Lung (tissue), 12 donors: ENCODE data around the gene C17orf100. TPM values are rescaled to one million over a fixed set of nuclear protein-coding genes. Genes with fewer than 3 reads are reported as not detected.

Source experiments
- ATAC-seq: fragments of 200-7000 bp; cut with Tn5 transposase; one replicate; pipeline ENCODE4 v1.9.1; 2020; ENCODE audit warnings: moderate number of reproducible peaks; ENCODE audit not compliant: insufficient read depth, low FRiP score
- DNase-seq, 3 donors: peaks; one replicate each; pipeline ENCODE4 v3.0.0-alpha.2; 2013 to 2017
- H3K27ac ChIP-seq, 2 donors: one replicate each; pipeline ENCODE4 v1.5.1; 2013; ENCODE audit warnings: mild to moderate bottlenecking in 2 of 2, moderate library complexity in 2 of 2, control low read depth in 1 of 2, inconsistent platforms in 1 of 2, low read depth in 1 of 2, low read length in 1 of 2
- H3K27me3 ChIP-seq, 3 donors: one replicate each; pipeline ENCODE4 v1.5.1; 2013; ENCODE audit warnings: low read length in 2 of 3; ENCODE audit not compliant: control insufficient read depth in 3 of 3, insufficient read depth in 3 of 3
- H3K36me3 ChIP-seq, 4 donors: one replicate each; pipeline ENCODE4 v1.5.1; 2013; ENCODE audit warnings: low read length in 4 of 4, mild to moderate bottlenecking in 1 of 4, moderate library complexity in 1 of 4; ENCODE audit not compliant: control insufficient read depth in 4 of 4, insufficient read depth in 4 of 4
- H3K4me1 ChIP-seq, 5 donors: one replicate each; pipeline ENCODE4 v1.5.1; 2013; ENCODE audit warnings: low read length in 5 of 5, mild to moderate bottlenecking in 2 of 5, moderate library complexity in 1 of 5; ENCODE audit not compliant: control insufficient read depth in 5 of 5, insufficient read depth in 5 of 5
- H3K4me3 ChIP-seq: one replicate; pipeline ENCODE4 v1.5.1; 2013; ENCODE audit warnings: mild to moderate bottlenecking, control low read depth, moderate library complexity
- H3K9ac ChIP-seq, 2 donors: one replicate each; pipeline ENCODE4 v1.5.1; 2013; ENCODE audit warnings: low read length in 2 of 2, control low read depth in 1 of 2; ENCODE audit not compliant: insufficient read depth in 1 of 2
- H3K9me3 ChIP-seq, 4 donors: one replicate each; pipeline ENCODE4 v1.5.1; 2013; ENCODE audit warnings: low read length in 3 of 4, mild to moderate bottlenecking in 1 of 4, moderate library complexity in 1 of 4; ENCODE audit not compliant: control insufficient read depth in 4 of 4, insufficient read depth in 3 of 4
- WGBS, 2 donors: extraction: QIAGEN DNeasy Blood & Tissue Kit; methylation state at CpG; one replicate each; pipeline ENCODE4 v1.1.7; 2013; 5-methylcytosine and 5-hydroxymethylcytosine counted together
- polyA plus RNA-seq, 2 donors: library from polyadenylated mRNA; stranded (reverse); fragments of 200-250 nt; gene quantifications; one replicate each; pipeline ENCODE4 v1.2.1, GENCODE V29; 2013
- total RNA-seq, 2 donors: library from RNA; depleted of rRNA in 1 of 2; stranded (reverse); fragments of >200 nt in 1 of 2; gene quantifications; one replicate each; pipeline ENCODE4 v1.2.1, GENCODE V29; 2014 to 2021
- TF ChIP-seq, protein P1 (sequence below): IDR thresholded peaks from 2 replicates; pipeline ENCODE4 v1.5.1; 2012; ENCODE audit warnings: mild to moderate bottlenecking; ENCODE audit errors: control extremely low read depth, extremely low read depth
- donor health status: control.
- donor health status: control.
- donor health status: Bipolar disorder and iron deficiency.
- donor health status: healthy.
- donor health status: DM: yes; HTN: yes; CAD: no.

The C17orf100 gene
- total and polyA plus RNA-seq, 4 donors: 1.5 to 3.6 (median 2.0) TPM

DNA sequence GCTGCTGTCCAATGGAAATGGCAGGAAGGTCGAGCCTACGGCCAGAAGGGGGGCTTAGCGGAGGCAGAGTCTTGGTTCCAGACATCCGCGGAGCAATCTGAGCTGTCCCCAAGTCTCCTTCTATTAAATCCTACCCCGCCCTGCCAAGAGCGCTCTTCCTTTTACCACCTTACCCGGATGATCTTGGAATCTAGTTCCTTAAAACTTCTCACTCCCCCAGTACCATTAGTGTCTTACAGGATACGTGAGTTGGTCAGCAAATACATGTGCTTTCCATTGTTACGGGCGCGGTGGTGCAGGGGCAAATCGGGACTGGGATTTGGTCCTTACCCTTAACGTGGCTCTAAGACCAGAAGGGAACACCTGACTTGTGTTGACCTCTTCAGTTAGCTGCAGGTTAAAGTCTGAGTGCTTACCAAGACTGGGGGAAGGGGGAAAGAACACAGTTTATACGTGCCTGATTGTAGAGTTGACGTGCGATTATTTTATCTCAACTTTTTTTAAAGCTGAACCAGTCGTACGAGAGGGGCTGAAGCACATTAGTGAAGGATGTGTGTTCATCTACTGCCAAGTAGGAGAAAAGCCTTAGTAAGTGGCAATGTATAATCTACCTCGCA, 10.2 kb upstream of the C17orf100 start:
- DNase-seq: peak; percentile 37 to 74 (median 57)
- ATAC-seq: no peak

DNA sequence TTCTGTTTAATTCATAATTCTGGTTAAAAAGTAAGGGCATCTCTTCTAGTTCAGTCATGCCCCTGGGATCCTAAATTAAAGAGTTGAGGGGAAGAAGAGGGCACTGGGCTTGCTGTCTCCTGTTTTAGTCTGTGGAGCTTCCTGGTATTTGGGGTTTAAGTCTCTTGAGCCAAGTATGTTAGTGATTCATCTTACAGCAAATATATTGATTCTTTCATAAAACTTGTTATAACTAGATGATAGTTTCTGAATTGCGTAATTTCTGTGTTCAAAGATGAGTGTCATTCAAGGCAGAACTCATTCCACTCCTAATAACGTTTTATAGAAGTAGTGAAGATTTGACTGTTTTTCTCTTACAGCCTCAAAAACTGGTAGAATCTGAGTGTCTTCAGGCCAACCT, 9.0 kb upstream of the C17orf100 start:
- 53% methylated on average over 2 of the region's 2 CpGs for WGBS, 2 donors
- Histone ChIP-seq H3K4me3 (no peak overlapping the region), H3K9ac (no peak overlapping the region), H3K4me1 (peaks cover 5 to 17% (median 15%) of the 10 kb centered on the region in 5 donors), H3K9me3 (no peaks in the 10 kb centered on the region), H3K27me3 (no peaks in the 10 kb centered on the region), H3K27ac (no peak overlapping the region), H3K36me3 (peaks cover 4 to 12% (median 7%) of the 10 kb centered on the region in 4 donors)
- ATAC-seq (no peak), DNase-seq (no peak)
- TF ChIP-seq, protein P1, sequence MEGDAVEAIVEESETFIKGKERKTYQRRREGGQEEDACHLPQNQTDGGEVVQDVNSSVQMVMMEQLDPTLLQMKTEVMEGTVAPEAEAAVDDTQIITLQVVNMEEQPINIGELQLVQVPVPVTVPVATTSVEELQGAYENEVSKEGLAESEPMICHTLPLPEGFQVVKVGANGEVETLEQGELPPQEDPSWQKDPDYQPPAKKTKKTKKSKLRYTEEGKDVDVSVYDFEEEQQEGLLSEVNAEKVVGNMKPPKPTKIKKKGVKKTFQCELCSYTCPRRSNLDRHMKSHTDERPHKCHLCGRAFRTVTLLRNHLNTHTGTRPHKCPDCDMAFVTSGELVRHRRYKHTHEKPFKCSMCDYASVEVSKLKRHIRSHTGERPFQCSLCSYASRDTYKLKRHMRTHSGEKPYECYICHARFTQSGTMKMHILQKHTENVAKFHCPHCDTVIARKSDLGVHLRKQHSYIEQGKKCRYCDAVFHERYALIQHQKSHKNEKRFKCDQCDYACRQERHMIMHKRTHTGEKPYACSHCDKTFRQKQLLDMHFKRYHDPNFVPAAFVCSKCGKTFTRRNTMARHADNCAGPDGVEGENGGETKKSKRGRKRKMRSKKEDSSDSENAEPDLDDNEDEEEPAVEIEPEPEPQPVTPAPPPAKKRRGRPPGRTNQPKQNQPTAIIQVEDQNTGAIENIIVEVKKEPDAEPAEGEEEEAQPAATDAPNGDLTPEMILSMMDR: no peak

More for the DNA sequence above, 10.2 kb upstream of the C17orf100 start:
- Histone ChIP-seq H3K27me3 (no peaks in the 10 kb centered on the region), H3K4me1 (peaks cover 5 to 17% (median 15%) of the 10 kb centered on the region in 5 donors), H3K4me3 (peak overlapping the region; percentile 86), H3K9me3 (no peaks in the 10 kb centered on the region), H3K36me3 (peaks cover 0 to 9% (median 8%) of the 10 kb centered on the region in 4 donors), H3K27ac (peak overlapping the region; percentile 90 to 91), H3K9ac (peak overlapping the region; percentile 54 to 78)
- 5 to 7% methylated on average over 20 of the region's 20 CpGs for WGBS, 2 donors
- TF ChIP-seq, protein P1: no peak

GRCh38 chr17:6643451-6644125, 8.0 kb upstream of the C17orf100 start:
- H3K4me1 ChIP-seq: peaks cover 5 to 15% (median 11%) of the 10 kb centered on the region in 5 donors
- 83 to 89% methylated on average over 5 of the region's 5 CpGs for WGBS, 2 donors
- TF ChIP-seq, protein P1: no peak
- ATAC-seq: no peak
- peaks cover 0 to 2% (median 0%) of the 10 kb centered on the region in 4 donors for H3K9me3 ChIP-seq
- no peaks in the 10 kb centered on the region for H3K27me3 ChIP-seq
- H3K27ac ChIP-seq: no peak overlapping the region
- no peak for DNase-seq
- peaks cover 5 to 22% (median 10%) of the 10 kb centered on the region in 4 donors for H3K36me3 ChIP-seq
- no peak overlapping the region for H3K4me3 ChIP-seq
- H3K9ac ChIP-seq: no peak overlapping the region
